GM19035 (cell line): ENCODE results near the gene HLA-G.
"Not testable (repeated sequence)": the region's sequence is repeated elsewhere in the genome, so short reads cannot be mapped to it uniquely, and the experiment has no call there.

ENCODE experiments used
- ATAC-seq: cut with Tn5 transposase; IDR thresholded peaks from one replicate; pipeline ENCODE4 v1.9.1; 2021; ENCODE audit not compliant: unreplicated experiment

The HLA-G gene

DNA sequence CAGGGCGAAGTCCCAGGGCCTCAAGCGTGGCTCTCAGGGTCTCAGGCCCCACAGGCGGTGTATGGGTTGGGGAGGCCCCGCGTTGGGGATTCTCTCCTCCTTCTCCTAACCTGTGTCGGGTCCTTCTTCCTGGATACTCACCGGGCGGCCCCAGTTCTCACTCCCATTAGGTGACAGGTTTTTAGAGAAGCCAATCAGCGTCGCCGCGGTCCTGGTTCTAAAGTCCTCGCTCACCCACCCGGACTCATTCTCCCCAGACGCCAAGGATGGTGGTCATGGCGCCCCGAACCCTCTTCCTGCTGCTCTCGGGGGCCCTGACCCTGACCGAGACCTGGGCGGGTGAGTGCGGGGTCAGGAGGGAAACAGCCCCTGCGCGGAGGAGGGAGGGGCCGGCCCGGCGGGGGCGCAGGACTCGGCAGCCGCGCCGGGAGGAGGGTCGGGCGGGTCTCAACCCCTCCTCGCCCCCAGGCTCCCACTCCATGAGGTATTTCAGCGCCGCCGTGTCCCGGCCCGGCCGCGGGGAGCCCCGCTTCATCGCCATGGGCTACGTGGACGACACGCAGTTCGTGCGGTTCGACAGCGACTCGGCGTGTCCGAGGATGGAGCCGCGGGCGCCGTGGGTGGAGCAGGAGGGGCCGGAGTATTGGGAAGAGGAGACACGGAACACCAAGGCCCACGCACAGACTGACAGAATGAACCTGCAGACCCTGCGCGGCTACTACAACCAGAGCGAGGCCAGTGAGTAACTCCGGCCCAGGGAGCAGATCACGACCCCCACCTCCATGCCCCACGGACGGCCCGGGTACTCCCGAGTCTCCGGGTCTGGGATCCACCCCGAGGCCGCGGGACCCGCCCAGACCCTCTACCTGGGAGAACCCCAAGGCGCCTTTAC lies at the start of gene HLA-G:
Gene HLA-G, plus strand, starts transcription at position 247 of the 892 bp plus-strand sequence. Its CDS starts 20 bp downstream, at position 267.
- ATAC-seq: no peak

DNA sequence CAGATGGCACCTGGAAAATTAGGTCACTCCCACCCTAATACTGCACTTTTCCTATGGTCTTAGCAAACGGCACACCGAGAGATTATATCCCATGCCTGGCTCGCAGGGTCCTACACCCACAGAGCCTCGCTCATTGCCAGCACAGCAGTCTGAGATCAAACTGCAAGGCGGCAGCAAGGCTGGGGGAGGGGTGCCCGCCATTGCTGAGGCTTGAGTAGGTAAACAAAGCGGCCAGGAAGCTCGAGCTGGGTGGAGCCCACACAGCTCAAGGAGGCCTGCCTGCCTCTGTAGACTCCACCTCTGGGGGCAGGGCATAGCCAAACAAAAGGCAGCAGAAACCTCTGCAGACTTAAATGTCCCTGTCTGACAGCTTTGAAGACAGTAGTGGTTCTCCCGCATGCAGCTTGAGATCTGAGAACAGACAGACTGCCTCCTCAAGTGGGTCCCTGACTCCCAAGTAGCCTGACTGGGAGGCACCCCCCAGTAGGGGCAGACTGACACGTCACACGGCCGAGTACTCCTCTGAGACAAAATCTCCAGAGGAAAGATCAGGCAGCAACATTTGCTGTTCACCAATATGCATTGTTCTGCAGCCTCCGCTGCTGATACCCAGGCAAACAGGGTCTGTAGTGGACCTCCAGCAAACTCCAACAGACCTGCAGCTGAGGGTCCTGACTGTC lies 47.5 kb upstream of the HLA-G start:
- not testable (repeated sequence) for ATAC-seq

DNA sequence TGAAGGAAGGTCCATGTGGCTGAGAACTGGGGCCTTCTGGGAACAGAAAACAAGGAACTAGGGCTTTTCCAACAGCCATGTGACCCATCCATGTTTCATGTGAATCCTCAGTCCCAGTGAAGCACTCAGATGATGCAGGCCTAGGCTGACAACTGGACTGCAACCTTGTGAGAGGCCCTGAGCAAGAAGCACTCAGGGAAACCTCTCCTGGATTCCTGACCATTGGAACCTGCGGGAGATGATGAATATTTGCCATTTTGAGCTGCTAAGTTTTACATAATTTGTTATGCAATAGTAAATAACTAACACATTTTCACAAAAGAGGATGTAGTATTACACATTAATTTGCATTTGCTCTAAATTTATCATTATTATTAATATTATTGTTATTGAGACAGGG lies 38.4 kb upstream of the HLA-G start:
- no peak for ATAC-seq

DNA sequence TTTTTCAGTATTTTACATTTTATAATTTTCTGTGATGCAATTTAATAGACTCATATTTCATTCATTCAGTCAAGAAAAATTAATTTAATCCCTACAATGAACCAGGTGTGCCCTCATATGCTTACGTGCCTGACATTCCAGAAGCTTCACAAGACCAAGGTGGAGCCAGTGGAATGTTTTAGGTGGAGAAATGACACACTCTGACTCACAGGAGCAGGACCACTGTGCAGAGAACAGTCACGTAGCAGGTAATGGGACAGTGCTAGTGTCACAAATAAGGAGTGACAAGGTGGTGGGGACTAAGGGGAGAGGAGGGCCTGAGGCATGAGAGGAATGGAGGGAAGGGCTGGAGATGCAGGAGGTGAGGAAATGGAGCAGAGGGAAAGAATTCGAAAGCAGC lies 37.0 kb upstream of the HLA-G start:
- ATAC-seq: no peak

DNA sequence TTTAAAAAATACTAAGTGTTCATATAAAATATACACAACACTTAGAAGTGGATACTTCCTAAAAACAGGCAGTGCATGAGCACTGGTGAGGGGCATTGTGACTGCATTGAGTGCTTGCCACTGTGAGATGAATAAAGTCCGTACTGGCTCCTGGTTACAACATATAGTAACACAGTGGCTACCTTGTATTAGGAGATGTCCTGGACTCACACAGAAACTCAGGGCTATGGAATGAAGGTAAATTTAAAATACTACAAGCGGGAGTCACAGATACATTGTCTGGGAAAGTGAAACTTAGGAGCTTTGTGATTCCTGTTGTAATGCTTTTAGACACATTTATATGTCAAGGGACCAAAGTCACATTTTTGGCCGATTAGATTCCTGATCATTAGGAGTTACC lies 36.5 kb upstream of the HLA-G start:
- ATAC-seq: no peak

DNA sequence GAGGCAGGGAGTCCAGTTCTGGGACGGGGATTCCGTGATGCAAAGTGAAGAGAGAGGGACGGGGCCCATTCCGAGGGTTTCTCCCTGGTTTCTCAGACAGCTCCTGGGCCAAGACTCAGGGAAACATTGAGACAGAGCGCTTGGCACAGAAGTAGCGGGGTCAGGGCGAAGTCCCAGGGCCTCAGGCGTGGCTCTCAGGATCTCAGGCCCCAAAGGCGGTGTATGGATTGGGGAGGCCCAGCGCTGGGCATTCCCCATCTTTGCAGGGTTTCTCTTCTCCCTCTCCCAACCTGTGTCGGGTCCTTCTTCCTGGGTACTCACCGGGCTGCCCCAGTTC lies 35.9 kb upstream of the HLA-G start:
- no peak for ATAC-seq

DNA sequence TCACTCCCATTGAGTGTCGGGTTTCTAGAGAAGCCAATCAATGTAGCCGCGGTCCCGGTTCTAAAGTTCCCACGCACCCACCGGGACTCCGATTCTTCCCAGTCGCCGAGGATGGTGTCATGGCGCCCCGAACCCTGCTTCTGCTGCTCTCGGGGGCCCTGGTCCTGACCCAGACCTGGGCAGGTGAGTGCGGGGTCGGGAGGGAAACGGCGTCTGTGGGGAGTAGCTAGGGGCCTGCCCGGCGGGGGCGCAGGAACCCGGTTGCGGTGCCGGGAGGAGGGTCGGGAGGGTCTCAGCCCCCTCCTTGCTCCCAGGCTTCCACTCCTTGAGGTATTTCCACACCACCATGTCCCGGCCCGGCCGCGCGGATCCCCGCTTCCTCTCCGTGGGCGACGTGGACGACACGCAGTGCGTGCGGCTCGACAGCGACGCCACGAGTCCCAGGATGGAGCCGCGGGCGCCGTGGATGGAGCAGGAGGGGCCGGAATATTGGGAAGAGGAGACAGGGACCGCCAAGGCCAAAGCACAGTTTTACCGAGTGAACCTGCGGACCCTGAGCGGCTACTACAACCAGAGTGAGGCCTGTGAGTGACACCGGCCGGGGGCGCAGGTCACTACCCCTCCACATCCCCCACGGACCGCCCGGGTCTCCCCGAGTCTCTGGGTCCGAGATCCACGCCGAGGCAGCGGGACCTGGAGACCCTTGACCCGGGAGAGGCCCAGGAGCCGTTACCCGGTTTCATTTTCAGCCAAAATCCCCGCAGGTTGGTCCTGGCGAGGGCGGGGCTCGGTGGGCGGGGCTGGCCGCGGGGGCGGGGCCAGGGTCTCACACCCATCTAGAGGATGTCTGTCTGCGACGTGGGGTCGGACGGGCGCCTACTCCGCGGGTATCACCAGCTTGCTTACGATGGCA lies 35.2 kb upstream of the HLA-G start:
- no peak for ATAC-seq

DNA sequence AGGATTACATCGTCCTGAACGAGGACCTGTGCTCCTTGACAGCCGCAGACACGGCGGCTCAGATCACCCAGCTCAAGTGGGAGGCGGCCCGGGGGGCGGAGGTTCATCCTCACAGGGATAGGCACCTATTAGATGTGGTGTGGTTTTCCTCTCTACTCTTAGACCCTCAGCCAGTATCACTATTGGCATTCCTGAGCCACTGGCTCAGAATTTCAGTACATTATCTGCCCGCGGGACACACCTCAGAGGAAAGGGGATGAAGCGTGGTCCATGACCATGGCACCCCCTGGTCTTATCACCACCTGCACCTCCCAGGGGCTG lies 34.6 kb upstream of the HLA-G start:
- no peak for ATAC-seq

DNA sequence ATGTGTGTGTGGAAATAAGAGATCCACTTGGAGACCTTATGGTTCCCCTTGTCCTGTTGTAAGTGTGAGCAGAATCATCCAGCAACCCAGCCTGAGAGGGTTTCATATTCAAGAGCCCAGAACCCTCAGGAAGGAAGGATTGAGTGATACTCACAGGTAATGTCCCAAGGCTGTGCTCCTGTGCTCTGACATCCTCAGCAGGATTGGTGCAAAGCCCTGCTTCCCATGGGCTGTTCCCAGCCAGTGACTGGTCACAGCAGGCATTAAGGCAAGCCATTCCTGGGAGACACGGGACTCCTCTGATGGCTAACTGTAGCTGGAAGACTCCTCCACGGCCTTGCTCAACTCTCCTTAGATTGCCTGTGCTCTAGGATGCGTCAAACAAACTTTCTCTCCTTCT lies 33.8 kb upstream of the HLA-G start:
- no peak for ATAC-seq

DNA sequence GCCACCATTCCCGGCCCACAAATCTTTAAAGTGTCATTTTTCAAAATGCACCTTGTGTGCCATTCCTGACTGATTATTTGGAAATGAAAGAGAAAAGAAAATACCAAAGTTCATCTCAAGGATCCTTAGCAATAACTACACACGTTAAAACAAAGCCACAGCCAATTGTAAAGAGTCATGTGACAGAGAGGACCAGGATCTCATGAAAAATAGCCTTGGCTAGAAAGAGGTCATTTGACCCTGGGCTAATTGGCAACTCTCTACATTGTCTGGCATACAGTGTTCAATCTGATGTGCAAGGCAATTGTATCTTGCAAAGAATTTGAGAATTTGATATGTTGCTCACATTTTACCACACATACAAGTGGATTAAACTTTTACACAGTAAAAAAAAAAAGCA lies 31.6 kb upstream of the HLA-G start:
- ATAC-seq: no peak

DNA sequence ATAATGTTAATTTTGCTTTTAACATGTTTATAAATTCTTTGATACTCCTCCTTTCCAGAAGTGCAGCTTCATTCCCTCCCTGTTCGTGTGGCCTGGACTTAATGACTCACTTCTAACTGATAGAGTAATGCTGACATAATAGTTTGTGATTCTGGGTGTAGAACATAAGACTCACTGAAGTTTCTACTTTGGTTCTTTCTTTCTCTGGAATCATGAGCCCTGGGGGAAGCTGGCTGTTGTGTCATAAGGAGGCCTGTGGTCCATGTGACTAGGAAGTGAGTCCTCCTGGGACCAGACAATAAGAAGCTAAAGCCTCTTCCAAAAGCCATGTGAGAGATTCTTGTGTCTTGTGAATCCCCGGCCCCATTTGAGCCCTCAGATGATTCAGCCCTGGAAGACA lies 30.5 kb upstream of the HLA-G start:
- no peak for ATAC-seq

DNA sequence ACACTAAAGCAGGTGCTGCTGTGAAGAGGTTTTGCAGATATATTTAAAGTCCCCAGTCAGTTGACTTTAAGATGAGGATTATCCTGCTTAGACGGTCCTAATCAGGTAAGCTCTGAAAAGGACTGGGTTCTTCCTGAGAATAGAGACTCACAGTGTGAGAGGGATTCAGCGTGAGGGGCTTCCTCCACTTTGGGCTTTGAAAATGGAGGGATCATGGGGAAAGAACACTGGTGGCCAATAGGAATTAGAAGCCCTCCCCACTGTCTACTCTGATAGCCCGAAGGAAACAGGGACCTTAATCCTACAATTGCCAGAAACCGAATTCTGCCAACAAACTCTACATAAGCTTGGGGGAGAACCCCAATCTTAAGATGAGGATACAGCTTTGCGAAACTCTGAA lies 29.7 kb upstream of the HLA-G start:
- ATAC-seq: no peak

DNA sequence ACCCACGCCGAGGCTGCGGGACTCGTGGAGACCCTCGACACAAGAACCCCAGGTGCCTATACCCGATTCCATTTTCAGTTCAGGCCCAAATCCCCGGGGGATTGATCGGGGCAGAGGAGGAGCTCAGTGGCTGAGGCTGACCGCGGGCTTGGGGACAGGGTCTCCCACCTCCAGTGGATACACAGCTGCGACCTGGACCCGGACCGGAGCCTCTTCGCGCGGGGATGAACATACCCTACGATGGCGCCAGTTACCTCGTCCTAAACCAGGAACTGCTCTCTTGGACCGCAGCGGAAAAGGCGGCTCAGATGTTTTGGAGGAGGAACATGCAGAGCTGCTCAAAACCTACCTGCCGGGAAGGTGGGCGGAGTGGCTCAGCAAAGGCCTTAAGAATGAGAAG lies 27.4 kb upstream of the HLA-G start:
- no peak for ATAC-seq

DNA sequence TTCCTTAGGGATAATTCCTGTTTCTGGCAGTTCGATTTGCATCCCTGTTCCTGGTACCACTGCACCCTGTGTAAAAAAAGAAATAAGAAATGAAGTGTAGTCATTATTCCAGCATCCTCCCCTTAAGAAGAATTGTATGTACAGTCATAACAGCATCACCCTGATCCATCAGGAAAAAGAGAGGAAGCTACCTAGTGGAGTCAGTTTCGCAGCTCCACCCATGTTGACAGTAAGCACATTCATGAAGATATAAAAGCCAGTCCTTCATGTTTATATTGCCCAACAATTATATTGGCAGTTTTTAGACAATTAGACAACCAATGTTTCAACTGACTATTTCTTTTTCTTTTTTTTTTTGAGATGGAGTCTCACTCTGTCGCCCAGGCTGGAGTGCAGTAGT lies 21.2 kb upstream of the HLA-G start:
- ATAC-seq: no peak

DNA sequence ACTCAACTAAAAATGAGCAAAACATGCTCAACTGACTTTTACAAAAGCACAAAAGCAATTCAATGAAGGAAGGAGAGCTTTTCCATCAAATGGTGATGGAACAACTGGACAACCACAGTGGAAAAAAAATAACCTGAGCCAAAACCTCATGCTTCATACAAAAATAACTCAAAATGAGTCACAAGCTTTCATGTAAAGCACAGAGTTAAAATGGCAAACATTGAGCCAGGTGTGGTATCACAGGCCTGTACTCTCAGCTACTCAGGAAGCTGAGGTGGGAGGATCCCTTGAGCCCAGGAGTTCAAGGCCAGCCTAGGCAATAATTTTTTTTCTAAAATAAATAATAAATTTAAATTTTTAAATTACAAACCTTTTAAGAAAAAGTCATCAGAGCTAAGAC lies 18.4 kb upstream of the HLA-G start:
- no peak for ATAC-seq

DNA sequence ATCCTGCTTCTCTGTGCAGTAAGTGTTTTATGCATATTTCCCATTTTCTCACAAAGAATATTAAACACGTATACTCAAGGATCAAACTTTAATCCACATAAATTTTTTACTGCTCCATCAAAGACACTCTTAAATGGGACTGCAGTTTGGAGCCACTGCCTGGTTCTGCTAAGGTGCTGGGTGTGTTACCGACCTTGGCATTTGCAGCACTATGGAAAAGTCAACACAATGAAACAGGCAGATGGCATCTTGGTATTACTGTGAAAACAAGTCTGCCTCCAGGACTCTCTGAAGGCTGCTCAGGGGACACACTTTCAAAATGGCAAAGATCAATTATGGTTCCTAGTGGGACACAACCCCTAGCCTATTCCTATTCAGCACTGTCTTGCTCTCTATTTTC lies 17.3 kb upstream of the HLA-G start:
- no peak for ATAC-seq

DNA sequence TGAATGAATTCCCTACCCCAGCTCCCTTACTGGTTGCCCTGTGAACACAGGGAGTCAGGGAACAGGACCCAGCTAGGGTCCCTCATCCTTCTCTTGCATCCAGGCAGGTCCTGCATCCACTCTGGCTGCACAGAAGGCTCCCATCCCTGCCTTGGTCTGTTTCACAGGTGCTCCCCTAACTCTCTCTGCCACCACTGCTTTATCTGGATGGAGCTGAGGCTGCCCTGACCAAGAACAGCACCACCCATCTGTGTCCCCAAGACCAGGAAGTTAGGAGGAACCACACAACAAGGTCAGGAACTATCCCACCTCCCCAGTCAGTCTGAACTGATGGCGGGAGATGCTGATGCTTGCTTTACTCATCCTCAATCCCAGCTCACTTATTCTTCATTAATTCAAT lies 16.2 kb upstream of the HLA-G start:
- ATAC-seq: no peak

DNA sequence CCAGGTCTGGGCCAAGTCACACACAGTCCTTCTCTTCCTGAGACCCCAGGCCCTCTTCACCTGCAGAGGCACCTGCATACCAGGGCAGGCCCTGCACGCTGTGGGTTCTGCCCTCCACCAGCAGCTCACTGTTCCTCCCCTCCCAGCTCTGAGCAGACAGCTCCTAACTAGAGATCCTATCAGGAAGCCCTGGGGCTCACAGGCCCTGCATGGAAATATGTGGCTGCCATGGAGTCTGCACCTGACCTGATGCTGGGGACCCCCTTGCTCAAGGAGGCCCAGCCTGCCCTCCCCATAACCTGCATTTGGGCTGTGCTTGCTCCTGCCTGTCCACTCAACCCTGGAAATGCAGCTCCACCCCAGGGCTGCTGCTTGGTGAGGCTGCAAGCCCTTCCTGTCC lies 14.6 kb upstream of the HLA-G start:
- no peak for ATAC-seq

DNA sequence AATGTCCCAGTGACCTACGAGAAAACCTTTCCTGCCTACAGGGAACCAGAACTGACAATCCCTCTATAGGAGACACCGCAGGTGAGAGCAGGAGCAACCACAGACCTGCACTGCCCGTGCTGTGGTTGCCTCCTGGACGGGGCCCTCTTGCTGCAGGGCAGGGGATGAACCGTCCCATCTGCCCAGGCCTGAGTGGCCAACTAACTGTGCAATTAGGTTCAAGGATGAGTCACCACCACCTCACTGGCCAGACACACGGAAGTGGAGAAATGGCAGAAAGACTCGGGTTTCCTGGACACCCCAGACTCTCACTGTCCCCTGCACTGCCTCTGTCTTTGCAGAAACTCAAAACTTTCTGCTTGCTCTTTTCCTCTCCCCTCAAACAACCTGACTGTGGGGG lies 13.8 kb upstream of the HLA-G start:
- ATAC-seq: no peak

DNA sequence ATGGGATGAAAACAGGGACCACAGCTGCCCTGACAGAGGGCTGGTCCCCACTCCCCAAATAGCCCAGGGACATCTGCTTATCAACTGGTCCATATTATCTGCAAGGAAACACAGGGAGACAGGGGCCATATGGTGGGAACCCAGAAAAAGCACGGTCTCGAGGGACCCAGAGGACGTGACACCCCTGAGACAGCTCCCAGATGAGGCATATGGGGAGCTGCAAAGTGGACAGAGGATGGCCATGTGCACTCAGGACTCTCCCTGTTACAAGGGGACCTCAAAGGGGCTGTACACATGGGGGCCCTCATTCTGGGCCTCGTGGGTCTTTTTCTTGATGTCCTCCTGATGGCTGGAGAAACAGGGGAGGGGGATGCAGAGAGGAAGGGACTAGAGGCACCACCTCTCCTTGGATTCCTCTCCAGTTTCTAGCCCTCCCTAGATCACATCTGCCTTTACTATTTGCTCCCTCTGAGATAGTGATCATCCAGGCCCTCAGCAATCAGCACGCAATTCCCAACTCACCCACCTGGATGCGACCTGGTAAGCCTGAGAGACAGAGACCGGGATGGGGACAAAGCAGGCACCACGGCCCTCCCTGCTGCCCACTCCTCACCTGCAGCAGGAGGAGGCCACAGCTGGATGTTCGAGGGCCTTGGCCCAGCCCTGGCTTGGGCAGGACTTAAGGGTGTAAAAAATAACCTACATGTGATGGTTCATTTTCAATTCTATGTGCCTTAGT lies 13.1 kb upstream of the HLA-G start:
- no peak for ATAC-seq

DNA sequence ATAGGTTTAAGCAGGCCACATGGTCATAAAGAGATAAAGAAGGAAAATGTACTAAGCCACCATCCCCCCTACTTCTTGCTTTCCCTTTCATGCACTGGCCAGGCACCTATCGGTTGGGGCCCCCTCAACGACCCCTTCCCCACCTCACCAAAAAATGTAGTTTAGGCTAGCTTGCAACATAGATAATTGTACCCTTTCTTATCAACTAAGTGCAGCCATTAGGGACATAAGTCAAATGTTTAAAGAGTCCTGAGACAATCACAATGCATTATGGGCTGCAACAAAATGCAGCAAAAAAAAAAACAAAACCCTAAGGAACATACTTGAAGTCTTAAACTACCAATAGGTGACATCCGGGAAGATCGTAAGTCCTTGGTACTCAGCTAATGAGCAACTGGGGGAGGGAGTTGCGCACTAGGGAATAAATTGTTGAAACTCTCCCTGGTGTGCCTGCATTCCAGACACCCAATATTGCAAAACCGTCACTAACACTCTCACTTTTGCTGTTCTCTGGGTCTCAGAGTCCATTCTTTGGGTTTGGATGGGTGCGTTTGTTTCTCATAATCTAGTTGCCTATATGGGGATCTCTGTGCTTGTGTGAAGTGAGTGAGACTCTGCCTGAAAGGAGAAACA lies 12.4 kb upstream of the HLA-G start:
- no peak for ATAC-seq
